NOMO-1 (cell line): ENCODE measurements around the gene AMIGO3.
"Not testable (repeated sequence)": the region's sequence is repeated elsewhere in the genome, so short reads cannot be mapped to it uniquely, and the experiment has no call there.

ENCODE experiments used
- DNase-seq, 2 experiments: peaks; one replicate each; lab custom pipeline; 2025; ENCODE audit not compliant: unreplicated experiment in 2 of 2; lab: John Stamatoyannopoulos, UW

Gene AMIGO3

GRCh38 chr3:49719214-49719884 is at the start of gene AMIGO3:
TSS of gene AMIGO3 (minus strand) at chr3:49719684. CDS start at chr3:49719465, 219 bp downstream.
- DNase-seq = peak; percentile 74 to 75

GRCh38 chr3:49763981-49764380 is 44.5 kb upstream of the AMIGO3 start:
- DNase-seq = no peak

GRCh38 chr3:49761661-49762060 is 42.2 kb upstream of the AMIGO3 start:
- DNase-seq = no peak

- DNase-seq = no peak
Observed at GRCh38 chr3:49759226-49759625, 39.7 kb upstream of the AMIGO3 start.

- no peak for DNase-seq
Observed at GRCh38 chr3:49757197-49757596, 37.7 kb upstream of the AMIGO3 start.

GRCh38 chr3:49756036-49756435 is 36.6 kb upstream of the AMIGO3 start:
- no peak for DNase-seq

GRCh38 chr3:49754536-49754935 is 35.1 kb upstream of the AMIGO3 start:
- no peak for DNase-seq

- DNase-seq = no peak
Observed at GRCh38 chr3:49751501-49751900, 32.0 kb upstream of the AMIGO3 start.

- no peak for DNase-seq
Observed at GRCh38 chr3:49750056-49750455, 30.6 kb upstream of the AMIGO3 start.

GRCh38 chr3:49748874-49749273 is 29.4 kb upstream of the AMIGO3 start:
- DNase-seq = not testable (repeated sequence)

GRCh38 chr3:49747792-49748480 is 28.5 kb upstream of the AMIGO3 start:
- DNase-seq = no peak

- DNase-seq = no peak
Observed at GRCh38 chr3:49745986-49746385, 26.5 kb upstream of the AMIGO3 start.

GRCh38 chr3:49740427-49740826 is 20.9 kb upstream of the AMIGO3 start:
- DNase-seq = no peak

- no peak for DNase-seq
Observed at GRCh38 chr3:49738067-49738713, 18.7 kb upstream of the AMIGO3 start.

- DNase-seq = no peak
Observed at GRCh38 chr3:49734752-49735151, 15.3 kb upstream of the AMIGO3 start.

- no peak for DNase-seq
Observed at GRCh38 chr3:49733551-49733950, 14.1 kb upstream of the AMIGO3 start.

GRCh38 chr3:49732597-49732996 is 13.1 kb upstream of the AMIGO3 start:
- DNase-seq = no peak

- no peak for DNase-seq
Observed at GRCh38 chr3:49729966-49730609, 10.6 kb upstream of the AMIGO3 start.

- no peak for DNase-seq
Observed at GRCh38 chr3:49727924-49728361, 8.5 kb upstream of the AMIGO3 start.

GRCh38 chr3:49727154-49727923 is 7.9 kb upstream of the AMIGO3 start:
- DNase-seq = no peak
